HepG2 (cell line): ENCODE data around the gene PCNX1. TPM values are rescaled to one million over a fixed set of nuclear protein-coding genes. Genes with fewer than 3 reads are reported as not detected.

Source experiments
- AFF4 ChIP-seq: sonication (generic); formaldehyde crosslinking; IDR thresholded peaks from 2 replicates; pipeline ENCODE4 v1.4.0; 2020; ENCODE audit warnings: missing genetic modification reagents
- ARHGAP35 ChIP-seq: sonication (generic); formaldehyde crosslinking; IDR thresholded peaks from 2 replicates; pipeline ENCODE4 v1.9.0; 2022; ENCODE audit warnings: mild to moderate bottlenecking, inconsistent platforms, moderate library complexity, missing genetic modification reagents, borderline replicate concordance
- CBFB ChIP-seq: sonication (generic); formaldehyde crosslinking; IDR thresholded peaks from 2 replicates; pipeline ENCODE4 v1.4.0; 2020; ENCODE audit warnings: missing genetic modification reagents
- CBX5 ChIP-seq: sonication (generic); formaldehyde crosslinking; IDR thresholded peaks from 2 replicates; pipeline ENCODE4 v1.4.0; 2020; ENCODE audit warnings: missing genetic modification reagents, borderline replicate concordance
- CSRNP1 ChIP-seq: sonication (generic); formaldehyde crosslinking; IDR thresholded peaks from 2 replicates; pipeline ENCODE4 v1.8.1; 2023; ENCODE audit warnings: mild to moderate bottlenecking, missing genetic modification reagents
- DNMT1 ChIP-seq: sonication (generic); formaldehyde crosslinking; IDR thresholded peaks from 2 replicates; pipeline ENCODE4 v1.5.1; 2020; ENCODE audit warnings: mild to moderate bottlenecking, missing genetic modification reagents
- EEA1 ChIP-seq: sonication (generic); formaldehyde crosslinking; IDR thresholded peaks from 2 replicates; pipeline ENCODE4 v1.5.1; 2020; ENCODE audit warnings: mild to moderate bottlenecking, missing genetic modification reagents, borderline replicate concordance
- ELF3 ChIP-seq: IDR thresholded peaks from 2 replicates; pipeline ENCODE4 v1.6.1; 2016; ENCODE audit warnings: missing genetic modification reagents, missing compliant biosample characterization
- HNRNPK ChIP-seq: fragments of 200-400 bp; formaldehyde crosslinking; IDR thresholded peaks from 2 replicates; pipeline ENCODE4 v1.6.1; 2018; ENCODE audit warnings: low read length, low read depth, moderate library complexity, mild to moderate bottlenecking; ENCODE audit not compliant: poor library complexity, severe bottlenecking
- IRX3 ChIP-seq: sonication (generic); formaldehyde crosslinking; IDR thresholded peaks from 2 replicates; pipeline ENCODE4 v1.8.1; 2023; ENCODE audit warnings: mild to moderate bottlenecking, low read depth, missing genetic modification reagents, borderline replicate concordance
- MATR3 ChIP-seq: sonication (generic); formaldehyde crosslinking; IDR thresholded peaks from 2 replicates; pipeline ENCODE4 v1.4.0; 2020; ENCODE audit warnings: missing genetic modification reagents
- NPAS2 ChIP-seq: sonication (generic); formaldehyde crosslinking; IDR thresholded peaks from 2 replicates; pipeline ENCODE4 v1.8.0; 2022; ENCODE audit warnings: mild to moderate bottlenecking, missing genetic modification reagents, borderline replicate concordance
- NRL ChIP-seq: sonication (generic); formaldehyde crosslinking; IDR thresholded peaks from 2 replicates; pipeline ENCODE4 v1.5.0; 2020; ENCODE audit warnings: missing genetic modification reagents, mild to moderate bottlenecking, moderate library complexity, borderline replicate concordance
- RBFOX2 ChIP-seq: fragments of 200-400 bp; formaldehyde crosslinking; IDR thresholded peaks from 2 replicates; pipeline ENCODE4 v1.6.1; 2017; ENCODE audit warnings: low read depth, mild to moderate bottlenecking, low read length
- SATB2 ChIP-seq: sonication (generic); formaldehyde crosslinking; IDR thresholded peaks from 2 replicates; pipeline ENCODE4 v1.5.0; 2020; ENCODE audit warnings: missing genetic modification reagents
- SMAD9 ChIP-seq: sonication (generic); formaldehyde crosslinking; IDR thresholded peaks from 2 replicates; pipeline ENCODE4 v1.5.1; 2020; ENCODE audit warnings: mild to moderate bottlenecking, missing genetic modification reagents
- TAF15 ChIP-seq: fragments of 200-400 bp; formaldehyde crosslinking; IDR thresholded peaks from one replicate; pipeline ENCODE4 v1.6.1; 2018; ENCODE audit warnings: mild to moderate bottlenecking, low read depth, low read length; ENCODE audit not compliant: poor library complexity, severe bottlenecking
- ZBTB38 ChIP-seq: sonication (generic); formaldehyde crosslinking; IDR thresholded peaks from 2 replicates; pipeline ENCODE4 v1.5.1; 2020; ENCODE audit warnings: mild to moderate bottlenecking, missing genetic modification reagents
- ZMAT5 ChIP-seq: sonication (generic); formaldehyde crosslinking; IDR thresholded peaks from 2 replicates; pipeline ENCODE4 v1.5.0; 2020; ENCODE audit warnings: mild to moderate bottlenecking, low read depth, missing genetic modification reagents, borderline replicate concordance
- ZMYM3 ChIP-seq: sonication (generic); formaldehyde crosslinking; IDR thresholded peaks from 2 replicates; pipeline ENCODE4 v1.5.1; 2020; ENCODE audit warnings: mild to moderate bottlenecking, missing genetic modification reagents
- ZNF296 ChIP-seq: sonication (generic); formaldehyde crosslinking; conservative IDR thresholded peaks from 2 replicates; pipeline ENCODE4 v1.5.0; 2020; ENCODE audit warnings: mild to moderate bottlenecking, missing genetic modification reagents
- ZNF343 ChIP-seq: sonication (generic); formaldehyde crosslinking; IDR thresholded peaks from 2 replicates; pipeline ENCODE4 v1.4.0; 2020; ENCODE audit warnings: mild to moderate bottlenecking, missing genetic modification reagents
- ZNF530 ChIP-seq: sonication (generic); formaldehyde crosslinking; IDR thresholded peaks from 2 replicates; pipeline ENCODE4 v1.5.0; 2020; ENCODE audit warnings: low read depth, mild to moderate bottlenecking, missing genetic modification reagents
- ZNF589 ChIP-seq: sonication (generic); formaldehyde crosslinking; conservative IDR thresholded peaks from 2 replicates; pipeline ENCODE4 v1.8.0; 2022; ENCODE audit warnings: mild to moderate bottlenecking, moderate library complexity, missing genetic modification reagents
- ZNF607 ChIP-seq: sonication (generic); formaldehyde crosslinking; IDR thresholded peaks from 2 replicates; pipeline ENCODE4 v1.5.1; 2020; ENCODE audit warnings: missing genetic modification reagents, mild to moderate bottlenecking, borderline replicate concordance
- polyA plus RNA-seq, 8 experiments: library from polyadenylated mRNA; depleted of rRNA in 3 of 8; stranded (reverse) in 7 of 8; unstranded in 1 of 8; fragments of >200 nt; fragmentation: Illumina TruSeq in 4 of 8; extraction: Trizol in 4 of 8; gene quantifications; 2 replicates each; pipeline versions ENCODE4 v1.2.1 to v1.2.3, GENCODE V29; 2011 to 2016; ENCODE audit warnings: low read depth in 4 of 8, missing spikeins in 1 of 8, mixed read lengths in 1 of 8; ENCODE audit not compliant: insufficient read depth in 1 of 8
- total RNA-seq, 5 experiments: library from RNA; depleted of rRNA; stranded (reverse); fragments of >200 nt; fragmentation: Illumina TruSeq; extraction: Trizol; gene quantifications; 2 replicates each; pipeline ENCODE4 v1.2.3, GENCODE V29; 2016; ENCODE audit warnings: low read depth in 1 of 5

PCNX1 gene
- total and polyA plus RNA-seq, 2 of the 13 experiments (the other 11 are each of a cell fraction or from before 2014, with no cell fraction given): 24.9 to 30.3 TPM

- no peak for TF ChIP-seq HNRNPK
- peak; percentile 24; the same call in 1 of the 2 replicates for TF ChIP-seq RBFOX2
- no peak for TF ChIP-seq TAF15
- TF ChIP-seq SMAD9 (CRISPR knock-in tag): 0 out of 2 replicates have a peak, but pooled peaks have one; percentile 60
- TF ChIP-seq ZNF530 (CRISPR knock-in tag): no peak
- no peak for TF ChIP-seq CSRNP1 (CRISPR knock-in tag)
- 0 out of 2 replicates have a peak, but pooled peaks have one; percentile 11 for TF ChIP-seq ELF3
- no peak for TF ChIP-seq NPAS2 (CRISPR knock-in tag)
- no peak for TF ChIP-seq ZBTB38
- no peak for TF ChIP-seq SATB2 (CRISPR knock-in tag)
- no peak for TF ChIP-seq ARHGAP35
- TF ChIP-seq IRX3: no peak
- no peak for TF ChIP-seq MATR3
- no peak for TF ChIP-seq ZNF607 (CRISPR knock-in tag)
- TF ChIP-seq AFF4: no peak
- no peak for TF ChIP-seq ZMYM3 (CRISPR knock-in tag)
- TF ChIP-seq DNMT1 (CRISPR knock-in tag): no peak
- no peak for TF ChIP-seq CBFB (CRISPR knock-in tag)
- TF ChIP-seq ZMAT5 (CRISPR knock-in tag): no peak
- no peak for TF ChIP-seq ZNF343
- TF ChIP-seq ZNF296 (CRISPR knock-in tag): no peak
- no peak for TF ChIP-seq EEA1 (CRISPR knock-in tag)
- TF ChIP-seq NRL: no peak
- no peak for TF ChIP-seq ZNF589
- no peak for TF ChIP-seq CBX5 (CRISPR knock-in tag)
Observed at GRCh38 chr14:70907176-70907995, at the start of gene PCNX1 (continued).
